ENCODE results near the gene RFX4.

RFX4 gene

DNA sequence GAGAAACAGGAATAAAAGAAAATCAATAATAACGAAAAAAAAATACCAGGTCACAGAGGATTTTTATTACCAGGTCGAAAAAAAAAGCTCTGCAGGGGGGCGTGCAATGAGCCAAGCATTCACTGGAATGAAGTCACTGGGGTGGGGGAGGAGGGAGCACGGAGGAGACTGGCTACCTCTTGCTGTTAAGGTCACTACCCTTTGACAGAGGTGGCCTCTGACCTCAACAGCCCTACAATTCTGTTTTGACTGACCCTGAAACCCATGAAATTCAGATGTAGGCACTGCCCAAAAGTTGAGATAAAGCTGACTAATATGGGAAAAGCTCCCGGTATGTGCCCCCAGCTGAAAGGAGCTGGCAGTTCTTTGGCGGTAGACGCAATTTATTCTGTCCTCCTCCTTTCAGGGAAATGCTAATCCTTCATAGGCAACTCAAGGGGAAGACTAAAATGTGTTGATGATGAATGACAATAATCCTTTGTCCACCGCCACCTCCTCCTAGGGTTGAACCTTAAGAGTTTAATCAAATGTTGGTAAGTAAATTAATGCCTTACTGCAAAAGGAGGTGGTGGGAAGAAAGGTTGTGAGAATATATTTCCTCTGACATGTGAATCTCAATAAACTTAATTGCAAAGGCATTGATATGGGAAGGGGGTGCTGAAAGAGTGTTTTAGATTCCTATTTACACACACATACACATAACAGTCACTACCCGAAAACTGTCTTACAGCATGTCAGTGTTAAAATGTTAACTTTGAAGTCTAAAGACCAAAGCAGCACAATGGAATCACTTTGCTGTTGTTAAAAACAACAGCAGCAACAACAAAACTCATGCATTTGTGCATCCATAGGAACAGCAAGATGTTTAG, 185.4 kb downstream of the RFX4 start:
- DNase-seq: no peak

DNA sequence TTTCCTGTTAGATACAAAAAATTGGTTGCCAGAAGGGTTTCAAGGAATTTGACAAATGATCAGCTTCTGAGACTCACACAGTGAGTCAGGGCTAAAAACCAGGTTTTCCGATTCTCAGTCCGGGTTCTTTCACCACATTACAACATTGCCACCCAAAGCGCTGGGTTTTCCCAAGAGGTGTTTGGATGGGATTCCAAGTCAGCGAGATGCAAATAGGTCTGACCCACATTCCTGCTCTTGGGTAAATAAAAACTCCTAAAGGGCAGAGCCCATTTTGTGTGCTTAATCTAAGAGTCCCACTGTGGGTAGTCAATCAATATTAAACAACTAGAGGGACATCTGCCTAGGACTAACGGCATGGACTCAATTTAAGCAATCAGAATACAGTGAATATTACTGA, 186.3 kb downstream of the RFX4 start:
- no peak for DNase-seq

DNA sequence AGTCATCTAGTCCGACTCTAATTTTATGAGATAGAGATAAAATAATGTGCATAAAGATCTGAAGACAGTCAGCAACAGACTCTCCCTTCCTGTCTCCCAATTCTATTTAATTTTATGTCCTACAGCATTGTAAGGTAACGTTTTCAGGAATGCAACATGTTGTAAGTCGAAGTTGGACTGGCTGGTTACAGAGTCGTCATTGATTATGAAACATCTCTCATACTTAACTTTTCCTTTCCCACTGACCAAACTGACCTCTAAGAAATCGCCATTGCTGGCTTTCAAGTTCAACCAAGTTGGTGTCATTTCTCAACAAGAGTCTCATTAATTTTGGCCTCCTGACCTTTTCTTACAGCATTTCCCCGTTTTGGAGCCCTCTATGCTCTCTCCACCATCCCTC, 186.7 kb downstream of the RFX4 start:
- no peak for DNase-seq

DNA sequence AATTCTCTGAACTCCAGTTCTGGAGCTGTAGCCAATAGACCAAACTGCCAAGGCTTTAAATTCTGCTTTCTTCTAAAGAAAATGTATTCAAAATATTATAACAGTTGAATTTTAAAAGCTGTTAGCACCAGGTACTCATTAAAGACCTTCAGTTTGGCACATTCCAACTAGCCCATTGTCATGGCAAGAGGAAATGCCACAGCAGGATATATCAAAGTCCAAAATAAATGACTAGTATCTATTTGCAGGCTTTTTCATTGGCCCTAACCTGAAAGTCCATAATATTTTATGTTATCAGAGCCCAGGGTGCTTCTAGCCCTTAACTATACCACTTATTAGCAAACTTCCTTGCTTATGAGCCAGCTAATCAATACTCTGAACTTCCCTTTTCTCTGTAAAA, 188.6 kb downstream of the RFX4 start:
- no peak for DNase-seq

DNA sequence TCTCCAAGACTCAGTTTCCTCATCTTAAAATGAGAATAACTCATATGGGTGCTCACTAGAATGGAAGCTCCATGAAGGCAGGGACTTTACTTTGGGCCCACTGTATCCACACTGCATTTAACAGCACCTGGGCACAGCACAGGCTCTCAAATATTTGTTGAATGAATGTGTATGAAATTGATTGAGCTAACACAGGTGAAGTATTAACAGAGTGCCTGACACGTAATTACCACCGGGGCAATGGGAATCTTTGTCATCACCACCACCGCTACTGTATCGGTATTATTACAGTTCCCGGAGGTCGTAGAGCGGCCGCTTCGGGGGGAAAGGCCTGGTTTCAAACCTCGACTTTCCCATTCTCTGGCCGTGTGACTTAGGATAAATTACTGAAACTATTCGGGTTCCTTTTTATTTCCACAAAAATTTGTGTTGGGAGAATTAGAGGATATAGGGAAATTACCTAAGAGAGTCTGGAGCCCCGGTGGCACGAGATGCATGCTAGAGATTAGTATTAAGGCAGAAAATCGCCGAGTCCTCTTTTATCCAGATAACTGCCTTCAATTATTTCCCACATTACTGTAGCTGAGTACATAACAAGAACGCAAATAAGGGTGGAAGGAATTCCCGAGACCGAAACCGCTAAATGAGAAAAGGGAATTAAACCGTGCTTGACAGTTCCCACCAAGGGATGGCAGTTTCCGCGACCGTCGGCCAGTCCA, 190.6 kb downstream of the RFX4 start:
- DNase-seq: no peak

DNA sequence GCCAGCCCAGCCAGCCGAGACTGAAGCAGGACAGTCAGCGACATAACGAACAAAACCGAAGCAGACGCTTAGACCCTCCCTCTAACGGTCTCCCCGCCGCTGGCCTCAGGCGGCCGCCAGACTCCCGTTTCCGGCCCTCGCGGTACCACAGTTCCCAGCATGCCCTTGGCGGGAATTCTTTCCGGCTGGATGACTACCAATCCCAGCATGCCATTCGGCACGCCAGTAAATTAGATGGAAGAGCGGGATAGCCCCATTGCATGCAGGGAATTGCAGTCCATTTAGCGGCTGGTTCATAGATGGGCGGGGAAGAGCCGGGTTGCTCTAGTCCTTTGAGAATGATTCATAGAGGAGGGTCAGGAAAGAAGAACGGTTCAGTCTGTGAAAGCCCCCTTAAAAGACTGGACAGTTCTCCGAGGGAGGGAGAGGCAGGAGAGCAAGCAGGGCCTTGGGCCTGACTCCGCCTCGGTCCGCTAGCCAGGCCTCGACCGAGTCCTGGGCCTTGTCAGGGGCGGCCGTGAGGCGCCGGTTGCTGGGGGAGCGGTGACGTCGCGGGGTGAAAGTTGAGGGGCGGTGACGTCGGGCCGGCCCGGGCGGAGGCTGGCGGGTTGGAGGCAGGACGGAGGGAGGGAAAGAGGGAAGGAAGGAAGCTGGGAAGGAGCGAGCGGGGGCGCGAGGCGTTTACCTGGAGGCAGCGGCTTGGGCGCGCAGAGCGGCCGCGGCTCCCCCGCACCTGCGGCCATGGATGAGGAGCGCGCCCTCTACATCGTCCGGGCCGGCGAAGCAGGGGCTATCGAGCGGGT, 191.4 kb downstream of the RFX4 start, which contains the start of gene RIC8B:
Gene RIC8B, plus strand, starts transcription at position 678 of the 803 bp plus-strand sequence. Its CDS starts 64 bp downstream, at position 742.
- DNase-seq: peak; percentile 38 to 58 (median 48)

DNA sequence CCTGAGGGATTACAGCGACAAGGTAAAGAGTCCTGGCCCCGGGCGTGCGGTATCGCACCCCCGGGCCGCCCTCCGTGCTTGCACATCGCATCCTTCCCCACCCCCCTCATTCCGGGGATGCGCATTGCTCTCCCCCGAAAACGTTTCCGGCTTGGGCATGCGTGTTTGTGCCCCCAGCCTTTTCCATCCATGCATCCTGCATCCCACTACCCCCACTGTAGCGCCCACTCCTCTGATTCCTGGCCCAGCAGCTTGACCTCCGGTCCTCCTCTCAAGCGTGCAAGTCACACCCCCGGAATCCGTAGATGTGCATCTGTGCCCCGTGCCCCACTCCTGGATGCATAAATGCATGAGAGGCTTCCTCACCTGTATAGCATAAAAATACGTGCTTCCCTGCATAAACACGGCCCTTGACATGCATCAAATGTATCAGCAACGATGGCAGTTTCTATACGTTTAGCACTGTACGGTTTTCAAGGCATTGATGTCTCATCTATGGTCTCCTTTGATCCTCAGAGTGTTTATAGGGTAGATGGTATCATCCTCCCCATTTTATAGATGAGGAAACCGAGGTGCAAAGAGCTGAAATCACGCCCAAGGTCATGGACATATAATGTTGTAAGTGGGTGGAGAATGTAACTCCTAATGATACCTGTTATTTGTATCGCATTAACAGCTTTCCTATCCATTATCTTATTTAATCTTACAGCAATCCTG, 192.2 kb downstream of the RFX4 start:
- no peak for DNase-seq

DNA sequence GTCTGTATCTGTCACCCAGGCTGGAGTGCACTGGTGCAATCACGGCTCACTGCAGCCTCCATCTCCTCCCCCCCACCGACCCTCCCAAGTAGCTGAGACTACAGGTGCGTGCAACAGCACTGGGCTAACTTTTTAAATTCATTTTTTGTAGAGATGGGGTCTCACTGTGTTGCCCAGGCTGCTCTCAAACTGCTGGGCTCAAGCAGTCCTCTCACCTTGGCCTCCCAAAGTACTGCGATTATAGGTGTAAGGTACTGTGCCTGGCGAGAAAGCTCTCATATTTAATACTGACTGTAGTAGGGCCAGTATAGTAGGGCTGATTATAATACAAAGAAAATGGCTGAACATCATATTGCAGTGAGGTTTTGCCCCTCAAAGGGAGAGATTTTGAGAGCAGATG, 194.1 kb downstream of the RFX4 start:
- DNase-seq: no peak

DNA sequence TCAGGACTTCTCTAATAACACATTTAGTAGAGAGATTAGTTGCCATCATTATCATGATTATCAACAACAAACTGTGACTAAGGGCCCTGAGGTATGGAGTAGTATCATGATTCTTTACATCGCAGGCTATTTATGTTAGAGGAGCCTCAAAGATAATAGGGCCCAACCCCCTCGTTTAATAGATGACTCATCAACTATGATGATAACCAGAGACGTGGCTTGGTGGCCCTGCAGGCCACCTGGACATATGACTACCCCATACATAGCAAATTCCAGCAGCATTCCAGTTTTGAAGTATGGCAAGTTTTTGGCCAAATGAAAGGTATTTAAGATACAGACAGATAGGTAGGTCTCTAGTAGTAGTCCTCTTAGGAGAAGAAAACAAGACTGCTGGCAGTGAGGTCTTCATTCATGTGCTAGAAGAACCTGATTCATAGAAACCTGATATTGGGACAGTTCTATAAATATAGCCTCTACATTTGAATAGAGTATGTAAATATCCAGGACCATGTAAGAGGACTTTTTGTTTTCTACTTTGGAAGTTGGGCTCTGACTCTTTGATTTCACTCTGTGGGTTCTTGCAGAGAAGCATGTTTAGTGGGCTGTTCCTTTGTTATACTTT, 197.3 kb downstream of the RFX4 start:
- no peak for DNase-seq

DNA sequence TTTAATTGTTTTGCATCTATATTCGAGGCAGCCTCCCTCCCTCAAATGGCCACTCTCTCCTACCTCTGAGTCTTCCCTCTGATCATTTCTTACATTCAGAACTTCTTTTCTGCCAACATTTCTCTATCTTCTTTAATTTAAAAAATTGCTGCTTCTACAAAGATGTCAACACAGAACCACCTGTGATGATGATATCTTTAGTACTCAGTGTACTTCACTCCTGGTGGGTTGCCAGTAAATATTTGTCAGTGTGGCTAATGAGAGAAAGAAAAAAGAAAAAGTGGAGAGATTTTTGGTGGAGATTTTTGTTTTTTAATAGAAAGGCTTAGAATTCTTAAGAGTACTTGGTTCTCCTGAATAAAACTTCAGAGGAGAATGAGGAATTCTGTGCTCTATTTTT, 199.8 kb downstream of the RFX4 start:
- no peak for DNase-seq

DNA sequence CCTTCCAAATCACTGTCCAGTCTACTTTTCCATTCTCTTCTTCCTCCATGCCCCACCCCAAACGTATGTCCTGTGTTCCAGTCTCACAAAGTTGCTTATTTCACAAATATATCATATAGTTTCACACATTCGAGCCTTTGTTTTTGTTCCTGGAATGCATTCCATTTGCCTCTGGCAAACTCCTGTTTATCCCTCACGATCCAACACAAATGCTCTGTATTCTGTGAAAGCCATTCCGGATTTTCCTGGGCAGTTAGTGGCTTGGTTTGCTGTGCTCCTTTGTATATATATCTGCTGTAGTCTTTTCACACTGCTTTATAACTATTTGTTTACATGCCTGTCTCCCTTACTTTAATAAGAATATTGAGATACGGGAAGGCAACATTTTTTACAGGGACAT, 200.7 kb downstream of the RFX4 start:
- no peak for DNase-seq

DNA sequence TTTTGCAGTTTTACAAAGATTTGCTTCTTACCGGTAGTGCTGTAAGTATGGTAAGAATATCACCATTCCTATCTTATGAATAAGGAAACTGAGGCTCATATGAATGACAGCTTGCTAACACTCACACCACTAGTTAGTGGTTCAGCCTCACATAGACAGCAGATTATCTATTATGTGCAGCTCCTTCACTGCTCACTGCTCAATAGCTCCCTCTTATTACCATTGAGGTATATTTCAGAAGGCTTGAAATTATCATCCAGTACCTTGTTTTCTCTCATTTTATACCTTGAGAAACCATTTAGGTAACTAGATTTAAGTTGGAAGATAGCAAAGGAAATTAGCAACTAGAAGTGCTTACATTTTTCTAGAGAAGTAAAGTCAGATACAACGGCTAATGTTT, 207.2 kb downstream of the RFX4 start:
- DNase-seq: no peak

DNA sequence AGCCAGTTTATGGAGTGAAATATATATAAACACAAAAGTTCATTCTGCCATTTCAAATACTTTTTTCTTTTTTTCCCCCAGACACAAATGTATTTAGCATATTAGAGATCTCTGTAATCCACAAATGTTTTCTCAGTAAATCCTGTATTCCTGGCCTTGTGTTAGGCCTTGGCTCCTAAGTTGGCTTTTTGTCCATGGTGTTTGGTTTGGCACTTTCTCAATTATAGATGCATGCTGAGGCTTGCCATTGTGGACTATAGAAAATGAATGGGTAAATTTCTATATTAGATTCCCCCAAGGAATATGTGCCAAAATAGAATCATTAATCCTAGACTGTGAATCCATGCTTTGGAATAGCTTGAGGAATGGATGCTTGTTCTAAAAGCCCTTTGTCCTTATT, 208.7 kb downstream of the RFX4 start:
- DNase-seq: no peak

DNA sequence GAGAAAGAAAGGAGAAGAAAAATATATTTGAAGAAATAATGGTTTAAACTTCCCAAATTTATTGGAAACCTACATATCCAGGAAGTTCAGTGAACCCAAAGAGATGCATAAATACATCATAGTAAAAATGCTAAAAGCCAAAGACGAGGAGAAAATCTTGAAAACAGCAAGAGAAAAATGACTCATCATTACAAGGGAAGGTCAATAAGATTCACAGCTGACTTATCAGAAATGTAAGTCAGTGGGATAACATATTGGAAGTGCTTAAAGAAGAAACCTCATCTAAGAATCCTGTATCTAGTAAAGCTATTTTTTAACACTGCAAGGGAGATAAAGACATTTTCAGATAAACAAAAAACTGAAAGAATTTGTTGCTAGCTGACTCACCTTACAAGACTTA, 211.6 kb downstream of the RFX4 start:
- DNase-seq: no peak

DNA sequence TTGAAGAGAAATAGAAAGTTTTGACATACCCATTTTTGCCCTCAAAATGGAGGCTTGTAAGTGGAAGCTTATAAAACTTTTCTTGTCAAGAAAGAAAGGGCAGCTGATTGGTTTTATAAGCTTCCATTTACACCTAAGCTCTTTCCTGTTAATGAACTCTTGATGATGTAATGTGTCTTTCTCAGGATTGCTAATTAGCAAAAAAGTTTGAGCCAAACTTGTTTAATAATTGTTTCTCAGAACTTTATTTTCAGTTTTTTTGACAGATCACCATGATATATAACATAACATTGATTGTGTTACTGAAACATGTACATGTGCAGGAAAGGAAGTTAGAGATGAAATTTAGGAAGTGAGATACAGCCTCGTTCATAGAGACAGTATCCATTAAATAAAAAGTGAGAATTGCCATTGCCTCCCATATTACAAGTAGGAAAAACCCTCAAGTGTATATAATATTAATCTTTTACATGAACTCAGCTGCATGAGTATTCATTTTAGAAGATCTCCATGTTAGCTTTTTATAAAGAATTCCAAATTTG, 218.4 kb downstream of the RFX4 start:
- no peak for DNase-seq

DNA sequence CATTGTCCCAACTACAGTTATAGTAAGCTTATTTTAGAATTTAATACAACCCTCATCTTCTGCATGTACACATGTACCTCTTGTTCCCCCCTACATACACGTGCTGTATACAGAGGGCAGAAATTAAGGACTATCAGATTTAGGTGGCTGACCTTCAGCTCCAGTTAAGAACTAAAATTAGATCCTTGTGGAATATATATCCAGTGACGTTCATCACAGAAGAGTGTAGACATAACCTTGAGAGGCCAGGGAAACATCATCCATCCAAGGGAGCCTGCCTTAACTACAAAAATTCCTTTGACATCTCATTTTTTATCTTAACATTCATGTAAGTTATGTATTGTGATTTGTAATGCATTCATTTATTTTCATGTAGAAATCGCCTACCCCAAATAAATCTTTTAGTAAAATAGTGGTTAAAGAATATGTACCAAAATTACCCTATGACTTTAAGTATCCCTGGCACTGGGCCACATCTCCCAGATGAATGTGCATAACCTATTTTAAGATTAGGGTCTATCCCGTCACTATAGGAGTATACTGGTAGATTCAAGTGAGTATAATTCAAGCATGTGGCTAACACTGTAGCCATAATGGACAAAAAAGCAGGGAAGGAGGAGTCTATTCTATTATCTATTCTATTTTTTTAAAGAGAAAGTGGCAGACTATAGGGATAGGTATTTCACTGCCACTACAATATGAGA, 219.2 kb downstream of the RFX4 start:
- no peak for DNase-seq

DNA sequence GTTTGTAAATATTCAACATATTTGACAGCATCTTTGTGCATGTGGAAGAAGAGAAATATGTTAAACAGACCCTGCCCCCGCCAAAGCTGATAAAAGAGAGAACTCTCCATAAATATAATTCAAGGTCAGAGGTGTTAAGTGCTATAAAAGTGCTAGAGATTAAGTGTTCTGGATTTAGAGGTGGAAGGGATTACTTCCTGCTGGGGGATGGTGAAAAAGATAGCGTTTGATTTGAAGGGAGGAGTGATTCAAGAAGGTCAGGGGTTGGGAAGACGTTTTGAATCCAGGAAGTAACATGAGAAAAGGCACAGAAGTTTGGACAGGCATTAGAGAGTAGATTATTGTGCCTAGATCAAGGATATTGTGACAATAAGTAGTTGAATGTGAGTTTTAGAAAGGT, 221.9 kb downstream of the RFX4 start:
- no peak for DNase-seq
